HG03097 (cell line): ENCODE results near the gene GPR135.

Source experiments
- ATAC-seq: cut with Tn5 transposase; IDR thresholded peaks from one replicate; pipeline ENCODE4 v1.9.1; 2021; ENCODE audit not compliant: unreplicated experiment, low FRiP score

Gene GPR135

DNA sequence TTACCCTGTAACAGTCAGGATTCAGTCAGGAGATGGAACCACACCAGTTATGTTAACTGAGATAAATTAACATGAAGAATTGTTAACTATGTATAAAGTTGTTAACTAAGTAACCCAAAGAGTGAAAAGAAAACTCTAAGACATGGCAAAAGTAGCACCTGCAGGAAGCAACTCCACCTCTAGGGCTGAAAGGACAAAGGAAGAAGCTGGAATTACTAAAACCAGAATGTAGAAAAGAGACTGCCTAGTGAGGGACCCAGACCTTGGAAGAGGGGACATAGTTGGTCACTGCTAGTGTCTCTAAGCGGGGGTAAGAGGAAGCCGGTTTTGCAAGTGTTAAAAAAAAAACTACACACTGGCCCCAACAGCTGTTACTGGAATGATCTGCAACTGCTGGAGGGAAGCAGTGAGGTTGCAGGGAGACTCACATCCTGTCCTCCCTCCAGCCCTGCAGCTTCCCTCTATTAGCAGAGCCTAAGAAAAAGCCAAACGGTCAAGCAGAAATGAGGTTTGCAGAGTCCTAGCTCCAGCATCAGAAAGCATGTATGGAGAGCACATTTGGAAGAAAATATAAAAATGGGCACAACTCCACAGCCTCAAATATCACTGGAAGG, 39.8 kb downstream of the GPR135 start:
- ATAC-seq: no peak

DNA sequence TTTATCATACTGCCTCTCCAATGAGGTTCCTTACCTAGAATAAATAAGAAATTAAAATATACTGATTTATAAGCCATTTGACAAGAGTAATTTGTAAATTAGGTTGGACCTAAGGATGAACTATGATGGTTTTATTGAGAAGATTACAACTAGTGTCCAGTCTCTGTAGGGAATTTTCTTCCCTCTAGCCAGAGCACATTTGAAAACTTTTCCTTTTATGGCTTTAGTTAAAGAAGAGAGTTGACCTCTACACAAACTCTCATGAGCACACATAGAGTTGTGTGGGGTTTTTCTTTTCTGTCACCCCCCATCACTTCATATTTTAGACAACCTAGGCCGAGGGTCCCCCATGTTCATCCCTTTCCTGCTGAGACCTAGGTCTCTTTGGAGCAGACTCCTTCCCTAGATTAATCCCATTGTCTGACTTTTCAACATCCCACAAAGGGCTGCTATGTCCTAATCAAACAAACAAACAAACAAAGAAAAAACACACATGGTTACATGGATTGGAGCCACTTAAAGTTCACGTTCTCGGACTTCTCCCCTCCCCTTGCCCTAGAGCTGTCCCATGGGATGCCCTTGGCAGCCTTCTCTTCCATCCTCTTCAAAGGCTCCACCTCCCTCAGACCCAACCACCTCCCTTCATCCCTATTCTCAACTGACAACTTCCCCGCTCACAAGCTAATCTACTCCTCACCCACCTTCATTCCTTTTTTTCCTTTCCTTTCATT, 40.7 kb downstream of the GPR135 start:
- ATAC-seq: no peak

DNA sequence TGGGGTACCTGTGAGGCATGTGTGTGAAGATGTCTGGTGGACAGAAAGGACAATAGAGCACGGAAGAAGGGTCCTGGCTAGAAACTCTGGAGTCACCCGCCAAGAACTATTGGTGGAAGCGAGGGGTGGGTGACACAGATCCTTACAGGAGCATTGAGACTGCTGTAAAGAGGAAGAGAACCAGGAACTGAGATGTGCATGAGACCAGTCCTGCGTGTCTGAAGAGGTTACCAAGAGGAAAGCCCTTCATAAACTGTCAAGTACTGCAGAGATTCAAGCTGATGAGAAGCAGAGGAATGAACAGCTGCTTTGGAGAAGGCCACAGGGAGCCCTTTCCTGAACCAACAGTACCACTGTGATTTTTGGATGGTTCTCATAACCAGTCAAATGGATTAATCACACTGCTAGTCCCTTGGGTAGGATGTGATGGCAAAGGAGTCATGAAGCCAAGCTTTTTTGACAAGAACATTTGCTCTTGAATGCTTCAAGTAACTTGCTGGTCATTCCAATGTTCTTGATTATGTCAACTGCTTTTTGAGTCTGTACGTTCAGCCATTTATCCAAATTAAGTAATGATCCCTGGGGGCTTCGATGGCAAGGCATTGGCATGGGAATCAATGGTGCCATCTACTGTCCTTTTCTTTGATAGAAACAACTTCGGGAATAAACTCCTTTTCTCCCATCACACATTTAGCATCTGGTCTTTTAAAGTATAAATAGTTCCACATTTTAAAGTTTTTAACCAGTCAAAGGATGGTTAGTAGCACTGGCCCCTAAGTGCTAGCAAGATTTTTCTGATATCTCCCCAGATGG, 42.9 kb downstream of the GPR135 start:
- ATAC-seq: no peak

DNA sequence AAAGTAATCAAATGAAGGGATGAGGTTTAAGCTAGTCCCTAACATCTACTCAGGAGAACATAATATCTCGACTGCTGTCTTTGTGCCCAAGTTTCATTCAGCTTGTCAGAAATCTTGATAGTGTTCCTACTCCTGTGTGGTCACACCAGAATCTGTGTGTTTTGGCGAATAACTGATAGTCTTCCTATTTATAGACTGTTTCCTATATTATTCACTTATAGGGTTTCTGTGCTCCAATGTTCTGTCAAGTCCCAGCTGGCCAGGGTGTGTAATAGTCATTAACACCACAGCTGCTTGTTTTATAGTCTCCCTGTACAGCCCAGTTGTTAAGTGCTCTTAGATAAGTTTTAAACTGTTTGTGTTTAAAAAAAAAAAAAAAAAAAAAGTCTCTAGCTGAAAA, 45.9 kb downstream of the GPR135 start:
- no peak for ATAC-seq

DNA sequence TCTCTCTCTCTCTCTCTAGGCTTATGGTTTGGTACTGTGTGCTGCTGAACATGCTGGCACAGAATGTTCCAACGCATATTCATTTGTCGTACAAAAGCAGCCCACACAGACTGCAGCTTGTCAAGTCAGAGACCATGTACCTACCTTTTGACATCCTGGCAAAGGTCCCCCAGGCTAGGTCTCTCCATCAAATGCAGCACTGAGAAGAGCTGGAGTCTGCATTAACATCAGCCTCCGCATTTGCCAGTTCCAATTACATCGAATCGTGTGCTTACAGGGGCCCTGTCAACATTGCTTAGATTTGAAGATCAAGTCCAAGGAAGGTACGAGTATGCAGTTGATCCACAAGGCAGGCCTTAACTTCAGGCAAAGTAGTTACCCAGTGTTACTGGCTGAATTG, 47.9 kb downstream of the GPR135 start:
- no peak for ATAC-seq

DNA sequence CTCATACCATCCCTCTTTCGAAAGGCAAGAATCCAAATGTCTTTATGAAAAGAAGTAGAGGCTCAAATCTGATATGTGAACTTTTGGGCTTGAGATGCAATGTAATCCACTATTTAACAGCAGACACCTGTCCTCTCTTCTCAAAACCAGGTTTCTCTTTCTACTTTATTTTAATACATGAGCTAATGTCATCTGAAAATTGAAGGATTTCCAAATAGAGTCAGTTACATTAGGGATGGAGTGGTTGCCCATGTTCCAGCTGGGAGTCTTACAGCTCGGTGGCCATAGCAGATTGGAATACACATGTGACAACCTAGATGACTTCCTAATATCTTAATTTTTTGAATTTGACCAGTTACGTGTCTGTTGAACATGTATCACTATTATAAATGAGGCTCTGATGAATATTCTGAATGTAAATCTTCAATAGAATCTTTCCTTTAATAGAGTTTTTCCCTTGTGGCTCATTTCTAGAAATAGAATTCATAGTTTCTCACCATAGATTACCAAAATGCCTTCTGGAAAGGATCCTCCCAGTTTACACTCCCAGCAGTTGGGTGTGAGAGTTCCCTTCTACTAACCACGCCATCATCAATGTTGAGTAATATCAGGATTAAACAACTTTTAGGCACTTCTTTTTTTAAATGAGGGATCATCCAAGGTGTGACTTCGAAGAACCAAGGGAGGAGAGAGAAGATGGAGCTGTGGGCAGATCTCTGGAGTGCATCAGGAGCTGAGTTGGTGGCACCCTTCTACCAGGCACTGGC, 49.2 kb downstream of the GPR135 start:
- no peak for ATAC-seq
